Astrocyte (in vitro differentiated cells and primary cell): ENCODE results near the gene ADGRG6. TPM values are rescaled to one million over a fixed set of nuclear protein-coding genes. Genes with fewer than 3 reads are reported as not detected.

ENCODE experiments used
- DNase-seq: peaks from one replicate; pipeline ENCODE4 v3.0.0-alpha.2; 2010; ENCODE audit warnings: low read depth
- FAIRE-seq: peaks from 2 replicates; lab custom pipeline; 2011; peaks lifted over from hg19 to GRCh38; lab: Jason Lieb, UNC
- H2AFZ ChIP-seq: 2 replicates; pipeline ENCODE4 v1.6.0; 2012; ENCODE audit warnings: low read depth, low read length, inconsistent platforms
- H3K27ac ChIP-seq: 2 replicates; pipeline ENCODE4 v1.5.1; 2011; ENCODE audit warnings: low read depth, low read length, inconsistent platforms
- H3K27me3 ChIP-seq: 2 replicates; pipeline ENCODE4 v1.6.0; 2011; ENCODE audit warnings: low read length, inconsistent platforms; ENCODE audit not compliant: insufficient read depth
- H3K36me3 ChIP-seq: 2 replicates; pipeline ENCODE4 v1.5.1; 2011; ENCODE audit warnings: low read length, inconsistent platforms; ENCODE audit not compliant: insufficient read depth
- H3K4me1 ChIP-seq: 2 replicates; pipeline ENCODE4 v1.5.1; 2011; ENCODE audit warnings: low read length, inconsistent platforms; ENCODE audit not compliant: insufficient read depth
- H3K4me2 ChIP-seq: 2 replicates; pipeline ENCODE4 v1.6.0; 2012; ENCODE audit warnings: low read length, inconsistent platforms
- H3K4me3 ChIP-seq: 2 replicates; pipeline ENCODE4 v1.5.1; 2011; ENCODE audit warnings: low read depth, mild to moderate bottlenecking, low read length, inconsistent platforms; ENCODE audit not compliant: insufficient read depth
- H3K79me2 ChIP-seq: 2 replicates; pipeline ENCODE4 v1.6.0; 2012; ENCODE audit warnings: mild to moderate bottlenecking, low read length, inconsistent platforms; ENCODE audit not compliant: insufficient read depth
- H3K9ac ChIP-seq: 2 replicates; pipeline ENCODE4 v1.6.0; 2012; ENCODE audit warnings: mild to moderate bottlenecking, low read length, inconsistent platforms
- H3K9me3 ChIP-seq: 2 replicates; pipeline ENCODE4 v1.5.1; 2012; ENCODE audit warnings: low read depth, mild to moderate bottlenecking, low read length, inconsistent platforms; ENCODE audit not compliant: insufficient read depth
- H4K20me1 ChIP-seq: 2 replicates; pipeline ENCODE4 v1.6.0; 2012; ENCODE audit warnings: low read length, inconsistent platforms; ENCODE audit not compliant: insufficient read depth
- H3K27ac Mint-ChIP-seq: one replicate; pipeline ENCODE4 v1.8.0; 2021; ENCODE audit warnings: mild to moderate bottlenecking, mixed read lengths; ENCODE audit not compliant: unreplicated experiment
- H3K27me3 Mint-ChIP-seq: one replicate; pipeline ENCODE4 v1.8.0; 2021; ENCODE audit warnings: low read depth, mixed read lengths; ENCODE audit not compliant: unreplicated experiment
- H3K36me3 Mint-ChIP-seq: one replicate; pipeline ENCODE4 v1.8.0; 2021; ENCODE audit warnings: low read depth, mixed read lengths; ENCODE audit not compliant: unreplicated experiment
- H3K4me1 Mint-ChIP-seq: one replicate; pipeline ENCODE4 v1.8.0; 2021; ENCODE audit warnings: low read depth, mixed read lengths; ENCODE audit not compliant: unreplicated experiment
- H3K4me3 Mint-ChIP-seq: one replicate; pipeline ENCODE4 v1.8.0; 2021; ENCODE audit warnings: mild to moderate bottlenecking, moderate library complexity, mixed read lengths; ENCODE audit not compliant: unreplicated experiment
- H3K9me3 Mint-ChIP-seq: one replicate; pipeline ENCODE4 v1.8.0; 2021; ENCODE audit warnings: mild to moderate bottlenecking, mixed read lengths; ENCODE audit not compliant: unreplicated experiment
- EZH2 ChIP-seq: IDR thresholded peaks from 2 replicates; pipeline ENCODE4 v1.6.1; 2012; ENCODE audit warnings: mild to moderate bottlenecking, low read length, inconsistent platforms; ENCODE audit not compliant: insufficient read depth
- total RNA-seq: library from RNA; stranded (reverse); gene quantifications from 2 replicates; pipeline ENCODE4 v1.2.1, GENCODE V29; 2021
- TF ChIP-seq, protein P1 (sequence below): IDR thresholded peaks from 2 replicates; pipeline ENCODE4 v1.5.1; 2011; ENCODE audit warnings: low read depth, mild to moderate bottlenecking, inconsistent platforms, low read length, moderate library complexity; ENCODE audit not compliant: insufficient read depth

The ADGRG6 gene
- total RNA-seq, 1 donor from 2014 or later: 98.2 TPM

DNA sequence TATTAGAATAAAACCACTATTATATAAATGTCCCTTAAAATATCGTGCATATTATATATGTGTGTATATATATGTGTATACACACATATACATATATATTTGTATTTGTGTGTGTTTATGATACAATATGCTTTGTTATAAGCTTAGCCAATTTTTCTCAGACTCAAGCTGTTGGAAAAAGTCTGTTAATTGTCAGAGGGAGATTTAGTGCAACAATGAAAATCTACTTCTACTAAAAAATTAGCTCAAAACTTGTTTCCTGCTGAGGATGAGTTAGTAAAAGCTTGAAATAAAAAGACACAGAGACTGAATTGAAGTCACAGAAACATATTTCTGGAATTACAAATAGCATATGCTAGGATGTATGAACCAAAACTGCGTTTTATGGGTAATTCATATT, 79.4 kb downstream of the ADGRG6 start:
- Histone ChIP-seq H3K9me3 (no peaks in the 10 kb centered on the region), H3K27me3 (no peaks in the 10 kb centered on the region), H2AFZ (no peak overlapping the region), H4K20me1 (no peaks in the 10 kb centered on the region), H3K27ac (no peak overlapping the region), H3K4me3 (no peak overlapping the region), H3K4me1 (peaks cover 20% of the 10 kb centered on the region), H3K36me3 (no peaks in the 10 kb centered on the region), H3K9ac (no peak overlapping the region), H3K4me2 (no peak overlapping the region), H3K79me2 (no peaks in the 10 kb centered on the region)
- no peak for DNase-seq
- H3K36me3 Mint-ChIP-seq: peaks cover 4% of the 10 kb centered on the region
- no peaks in the 10 kb centered on the region for H3K27me3 Mint-ChIP-seq
- peak overlapping the region; percentile 88 for H3K27ac Mint-ChIP-seq
- H3K4me3 Mint-ChIP-seq: no peak overlapping the region
- FAIRE-seq: no peak
- no peaks in the 10 kb centered on the region for H3K9me3 Mint-ChIP-seq
- no peak for TF ChIP-seq EZH2
- TF ChIP-seq, protein P1, sequence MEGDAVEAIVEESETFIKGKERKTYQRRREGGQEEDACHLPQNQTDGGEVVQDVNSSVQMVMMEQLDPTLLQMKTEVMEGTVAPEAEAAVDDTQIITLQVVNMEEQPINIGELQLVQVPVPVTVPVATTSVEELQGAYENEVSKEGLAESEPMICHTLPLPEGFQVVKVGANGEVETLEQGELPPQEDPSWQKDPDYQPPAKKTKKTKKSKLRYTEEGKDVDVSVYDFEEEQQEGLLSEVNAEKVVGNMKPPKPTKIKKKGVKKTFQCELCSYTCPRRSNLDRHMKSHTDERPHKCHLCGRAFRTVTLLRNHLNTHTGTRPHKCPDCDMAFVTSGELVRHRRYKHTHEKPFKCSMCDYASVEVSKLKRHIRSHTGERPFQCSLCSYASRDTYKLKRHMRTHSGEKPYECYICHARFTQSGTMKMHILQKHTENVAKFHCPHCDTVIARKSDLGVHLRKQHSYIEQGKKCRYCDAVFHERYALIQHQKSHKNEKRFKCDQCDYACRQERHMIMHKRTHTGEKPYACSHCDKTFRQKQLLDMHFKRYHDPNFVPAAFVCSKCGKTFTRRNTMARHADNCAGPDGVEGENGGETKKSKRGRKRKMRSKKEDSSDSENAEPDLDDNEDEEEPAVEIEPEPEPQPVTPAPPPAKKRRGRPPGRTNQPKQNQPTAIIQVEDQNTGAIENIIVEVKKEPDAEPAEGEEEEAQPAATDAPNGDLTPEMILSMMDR: no peak
- peaks cover 57% of the 10 kb centered on the region for H3K4me1 Mint-ChIP-seq

DNA sequence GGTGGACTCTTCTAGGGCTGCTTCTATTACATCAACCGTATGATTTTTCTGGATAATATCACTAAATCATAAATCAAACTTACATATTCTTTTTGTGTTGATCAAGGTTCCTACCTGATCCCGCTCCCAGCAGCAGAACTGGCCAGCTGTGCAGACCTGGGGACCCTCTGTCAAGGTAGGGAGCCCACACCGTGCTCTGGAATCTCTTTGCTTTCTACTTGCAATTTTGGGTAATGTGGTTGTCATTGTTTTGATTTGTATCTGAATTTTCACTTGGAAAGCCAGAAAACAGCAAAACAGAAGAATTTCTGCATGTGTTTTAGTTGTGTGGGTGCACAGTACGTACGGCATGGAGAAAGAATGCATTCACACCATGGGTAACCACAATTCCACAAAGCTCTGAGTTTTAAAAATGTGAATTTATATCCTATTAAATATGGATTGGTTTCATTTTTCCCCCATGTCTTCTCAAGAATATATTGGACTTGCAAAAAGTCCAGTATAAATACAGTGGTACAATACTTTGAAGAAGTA, 80.1 kb downstream of the ADGRG6 start:
- Mint-ChIP-seq H3K9me3 (no peaks in the 10 kb centered on the region), H3K27ac (peak overlapping the region; percentile 88), H3K27me3 (no peaks in the 10 kb centered on the region), H3K4me3 (peak overlapping the region; percentile 4), H3K4me1 (peaks cover 53% of the 10 kb centered on the region), H3K36me3 (peaks cover 4% of the 10 kb centered on the region)
- Histone ChIP-seq H4K20me1 (no peaks in the 10 kb centered on the region), H3K27ac (no peak overlapping the region), H3K4me1 (peaks cover 20% of the 10 kb centered on the region), H3K9ac (no peak overlapping the region), H3K36me3 (no peaks in the 10 kb centered on the region), H3K79me2 (no peaks in the 10 kb centered on the region), H3K9me3 (no peaks in the 10 kb centered on the region), H3K27me3 (no peaks in the 10 kb centered on the region), H3K4me3 (no peak overlapping the region), H3K4me2 (no peak overlapping the region), H2AFZ (no peak overlapping the region)
- no peak for FAIRE-seq
- DNase-seq: peak; percentile 70
- TF ChIP-seq, protein P1: no peak
- TF ChIP-seq EZH2: no peak

DNA sequence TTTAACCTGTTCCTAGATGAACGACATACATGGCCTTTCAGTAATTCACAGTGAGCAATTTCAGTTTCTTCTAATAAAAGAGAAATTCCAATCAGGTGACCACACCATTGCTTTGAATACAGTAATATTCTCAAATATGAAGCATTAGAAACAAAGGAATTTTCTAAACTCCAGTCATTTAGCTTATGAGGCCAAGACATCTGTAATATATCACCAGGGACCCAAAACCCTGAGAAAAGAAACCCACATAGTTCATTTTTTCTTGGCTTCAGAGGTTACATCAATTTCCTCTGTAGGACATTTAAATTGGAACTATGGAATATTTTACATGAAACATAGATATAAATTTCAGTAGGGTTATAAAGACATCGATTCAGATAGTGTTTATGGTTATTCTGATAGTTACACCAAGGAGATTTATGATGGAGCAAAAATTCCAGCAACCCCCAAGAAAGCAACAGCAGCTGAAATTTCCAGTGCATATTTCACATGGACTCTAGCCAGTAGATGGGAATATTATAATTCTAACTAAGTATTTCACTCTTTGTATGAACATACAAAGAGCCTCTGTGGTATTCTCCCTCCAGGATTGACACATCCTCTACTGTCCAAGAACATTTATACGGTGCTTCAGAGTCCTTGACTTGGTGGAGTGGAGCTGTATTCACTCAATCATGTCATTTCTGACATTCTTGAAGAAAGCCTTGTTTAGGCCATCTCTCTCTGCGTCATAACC, 82.9 kb downstream of the ADGRG6 start:
- Mint-ChIP-seq H3K4me1 (peaks cover 48% of the 10 kb centered on the region), H3K9me3 (no peaks in the 10 kb centered on the region), H3K4me3 (no peak overlapping the region), H3K36me3 (peaks cover 4% of the 10 kb centered on the region), H3K27ac (peak overlapping the region; percentile 35), H3K27me3 (no peaks in the 10 kb centered on the region)
- H3K79me2 ChIP-seq: no peaks in the 10 kb centered on the region
- peak overlapping the region; percentile 14 for H3K9ac ChIP-seq
- no peaks in the 10 kb centered on the region for H3K27me3 ChIP-seq
- no peak for TF ChIP-seq EZH2
- TF ChIP-seq, protein P1: no peak
- no peaks in the 10 kb centered on the region for H3K9me3 ChIP-seq
- DNase-seq: peak; percentile 70
- H3K27ac ChIP-seq: peak overlapping the region; percentile 50
- peak; percentile 75 for FAIRE-seq
- no peak overlapping the region for H3K4me3 ChIP-seq
- peak overlapping the region; percentile 18 for H3K4me2 ChIP-seq
- H3K36me3 ChIP-seq: no peaks in the 10 kb centered on the region
- H4K20me1 ChIP-seq: no peaks in the 10 kb centered on the region
- H2AFZ ChIP-seq: no peak overlapping the region
- H3K4me1 ChIP-seq: peaks cover 8% of the 10 kb centered on the region
